ENCODE results near the gene MTHFD1L.

DNA sequence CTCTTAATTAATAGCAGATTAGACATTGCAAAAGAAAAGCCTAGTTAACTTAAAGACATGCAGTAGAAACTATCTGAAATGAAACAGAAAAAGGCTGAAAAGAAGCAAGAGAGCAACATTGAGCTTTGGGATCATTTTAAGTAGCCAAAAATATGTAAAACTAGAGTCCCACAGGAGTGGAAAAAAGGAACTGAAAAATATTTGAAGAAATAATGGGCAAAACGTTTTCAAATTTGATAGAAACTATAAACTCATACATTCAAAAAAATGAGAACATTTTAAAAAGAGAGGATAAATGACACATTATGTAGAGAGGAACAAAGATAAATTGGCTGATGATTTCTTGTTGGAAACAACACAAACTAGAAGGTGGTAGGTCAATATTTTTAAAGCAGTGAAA lies 208.2 kb downstream of the MTHFD1L start:
- no peak for TF ChIP-seq CTCF (IDR thresholded peaks at IDR 0.05; ENCODE audit: borderline replicate concordance, extremely low read depth, low read length, poor library complexity, severe bottlenecking)
- TF ChIP-seq EZH2 (IDR thresholded peaks at IDR 0.05; ENCODE audit: borderline replicate concordance, low read depth, low read length, severe bottlenecking), result no peak

Measured in DND-41 (cell line).